Measurements from ENCODE around the gene IGFBP6.

IGFBP6 gene

DNA sequence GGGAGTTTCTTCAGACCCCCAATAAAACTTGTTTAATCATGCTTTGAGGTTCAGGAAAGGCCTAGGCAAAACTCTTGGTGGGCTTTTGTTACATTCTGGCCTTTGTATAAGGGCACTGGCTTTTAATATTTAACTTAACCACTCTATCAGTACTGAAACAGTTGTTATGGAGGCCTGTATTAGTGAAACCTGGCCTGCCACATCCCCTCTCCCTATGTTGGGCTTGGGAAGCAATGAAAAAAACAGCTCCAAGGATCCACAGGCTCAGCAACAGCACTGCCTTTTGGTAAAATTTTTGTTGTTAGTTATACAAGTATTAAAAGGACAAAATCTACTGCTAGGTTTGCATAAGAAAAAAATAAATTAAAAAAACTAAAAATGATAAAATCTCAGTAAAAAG is 16.5 kb downstream of the IGFBP6 start:
- DNase-seq (ENCODE audit: insufficient read length, low spot score) (peak; percentile 57), FAIRE-seq (peak; percentile 82)

DNA sequence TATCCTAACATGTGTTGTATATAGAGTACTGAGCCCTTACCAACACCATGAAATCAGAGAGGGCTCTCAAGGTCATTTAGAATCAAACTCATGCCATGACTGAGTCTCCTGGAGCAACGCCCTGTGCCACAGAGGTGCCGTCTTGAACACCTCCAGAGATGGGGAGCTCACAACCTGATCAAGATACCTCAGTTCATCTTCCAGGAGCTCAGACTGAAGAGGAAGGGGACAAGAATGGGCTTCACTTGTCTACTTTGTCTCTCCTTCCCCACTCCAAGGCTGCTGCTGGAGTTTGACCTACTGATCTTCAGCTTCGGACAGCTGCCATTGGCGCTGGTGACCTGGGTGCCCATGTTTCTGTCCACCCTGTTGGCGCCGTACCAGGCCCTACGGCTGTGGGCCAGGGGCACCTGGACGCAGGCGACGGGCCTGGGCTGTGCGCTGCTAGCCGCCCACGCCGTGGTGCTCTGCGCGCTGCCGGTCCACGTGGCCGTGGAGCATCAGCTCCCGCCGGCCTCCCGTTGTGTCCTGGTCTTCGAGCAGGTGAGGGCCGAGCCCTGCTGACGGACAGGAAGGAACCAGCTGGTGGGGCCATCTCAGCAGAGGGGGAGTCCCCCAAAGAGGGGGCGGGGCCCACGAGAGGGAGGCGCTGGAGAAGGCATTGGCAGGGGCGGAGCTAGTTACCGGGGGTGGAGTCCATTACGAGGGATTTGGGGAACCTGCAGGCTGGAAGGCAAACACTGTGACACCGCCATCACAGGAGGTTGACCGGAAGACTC is 17.8 kb downstream of the IGFBP6 start:
- DNase-seq (ENCODE audit: insufficient read length, low spot score) (no peak), FAIRE-seq (no peak)

DNA sequence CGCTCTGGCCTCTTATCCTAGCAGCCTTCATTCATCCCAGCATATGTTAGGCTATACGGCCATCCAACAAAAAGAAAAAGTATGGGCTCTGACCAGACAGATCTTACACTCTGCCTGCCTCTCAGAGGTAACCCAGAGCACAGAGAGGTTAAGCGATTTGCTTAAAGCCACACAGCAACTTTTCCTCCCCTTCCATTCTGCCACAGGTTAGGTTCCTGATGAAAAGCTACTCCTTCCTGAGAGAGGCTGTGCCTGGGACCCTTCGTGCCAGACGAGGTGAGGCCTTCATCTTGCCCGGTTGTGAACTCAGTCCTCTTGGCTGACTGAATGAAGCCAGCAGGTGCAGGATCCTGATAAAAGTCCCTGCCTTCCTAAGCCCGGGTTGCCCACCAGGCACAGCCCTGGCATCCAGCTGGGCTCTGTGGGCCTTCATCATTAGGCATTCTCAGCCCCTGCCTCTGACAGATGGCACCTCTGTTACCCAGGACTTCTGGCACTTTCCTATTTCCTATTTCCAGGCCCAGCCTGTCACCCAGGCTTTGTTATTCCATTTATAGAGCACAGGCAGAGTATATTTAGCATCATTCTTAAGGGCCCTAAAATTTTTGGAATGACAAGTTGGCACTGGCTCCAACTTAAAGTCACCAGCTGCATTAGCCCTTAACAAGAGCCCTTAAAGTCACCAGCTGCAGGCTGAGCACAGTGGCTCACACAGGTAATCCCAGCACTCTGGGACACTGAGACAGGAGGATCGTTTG is 18.6 kb downstream of the IGFBP6 start:
- DNase-seq (ENCODE audit: insufficient read length, low spot score) (no peak), FAIRE-seq (no peak)

DNA sequence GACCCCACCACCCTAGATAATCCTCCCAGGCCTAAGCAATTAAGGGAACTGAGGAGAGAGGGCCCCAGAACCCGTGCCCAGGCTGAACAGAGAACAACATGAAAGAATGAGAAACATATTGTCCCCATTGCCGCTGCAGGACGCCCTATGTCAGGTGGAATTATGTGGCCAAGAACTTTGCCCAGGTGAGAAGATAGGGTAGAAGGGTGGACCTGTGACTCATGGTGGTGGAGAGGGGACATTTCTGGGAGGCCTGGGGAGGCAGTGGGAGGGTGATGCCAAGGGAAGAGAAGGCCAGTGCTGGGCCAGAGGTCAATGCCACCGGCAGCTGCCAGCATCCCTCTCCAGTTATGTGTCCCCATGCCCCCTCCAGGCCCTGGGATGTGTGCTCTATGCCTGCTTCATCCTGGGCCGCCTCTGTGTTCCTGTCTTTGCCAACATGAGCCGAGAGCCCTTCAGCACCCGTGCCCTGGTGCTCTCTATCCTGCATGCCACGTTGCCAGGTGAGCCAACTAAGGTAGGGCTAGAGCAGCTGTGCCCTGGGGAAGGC is 21.4 kb downstream of the IGFBP6 start:
- DNase-seq (ENCODE audit: insufficient read length, low spot score) (no peak), FAIRE-seq (no peak)

DNA sequence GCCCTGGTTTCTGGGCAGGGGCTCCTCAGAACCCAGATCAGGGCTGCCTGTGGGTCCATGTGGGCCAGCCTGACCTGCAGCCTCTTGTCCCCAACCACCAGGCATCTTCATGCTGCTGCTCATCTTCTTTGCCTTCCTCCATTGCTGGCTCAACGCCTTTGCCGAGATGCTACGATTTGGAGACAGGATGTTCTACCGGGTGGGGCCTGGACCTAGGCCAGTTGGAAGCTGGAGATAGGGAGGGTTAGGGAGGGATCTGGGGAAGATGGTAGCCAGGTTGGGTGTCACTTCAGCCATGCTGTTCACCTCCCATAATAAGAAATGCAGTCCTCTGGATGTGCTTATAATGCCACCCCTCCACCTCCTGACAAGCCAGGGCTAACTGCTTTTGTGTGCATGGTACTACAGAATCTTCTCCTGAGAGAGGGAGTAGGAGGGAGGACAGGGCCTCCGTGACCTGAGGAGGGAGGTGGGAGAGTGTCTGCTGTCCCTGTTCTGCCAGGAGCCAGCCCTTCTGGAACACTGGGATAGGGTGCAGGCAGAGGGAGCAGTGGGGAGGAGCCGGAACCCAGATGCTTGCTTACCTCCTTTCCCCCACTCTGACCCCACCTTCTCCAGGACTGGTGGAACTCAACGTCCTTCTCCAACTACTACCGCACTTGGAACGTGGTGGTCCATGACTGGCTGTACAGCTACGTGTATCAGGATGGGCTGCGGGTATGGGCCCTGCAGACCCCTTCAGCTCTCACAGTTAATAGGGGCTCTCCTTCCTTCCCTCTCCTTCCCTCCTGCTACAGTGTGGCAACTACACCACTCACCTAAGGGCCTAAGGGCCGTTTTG is 23.4 kb downstream of the IGFBP6 start:
- DNase-seq (ENCODE audit: insufficient read length, low spot score) (no peak), FAIRE-seq (no peak)

DNA sequence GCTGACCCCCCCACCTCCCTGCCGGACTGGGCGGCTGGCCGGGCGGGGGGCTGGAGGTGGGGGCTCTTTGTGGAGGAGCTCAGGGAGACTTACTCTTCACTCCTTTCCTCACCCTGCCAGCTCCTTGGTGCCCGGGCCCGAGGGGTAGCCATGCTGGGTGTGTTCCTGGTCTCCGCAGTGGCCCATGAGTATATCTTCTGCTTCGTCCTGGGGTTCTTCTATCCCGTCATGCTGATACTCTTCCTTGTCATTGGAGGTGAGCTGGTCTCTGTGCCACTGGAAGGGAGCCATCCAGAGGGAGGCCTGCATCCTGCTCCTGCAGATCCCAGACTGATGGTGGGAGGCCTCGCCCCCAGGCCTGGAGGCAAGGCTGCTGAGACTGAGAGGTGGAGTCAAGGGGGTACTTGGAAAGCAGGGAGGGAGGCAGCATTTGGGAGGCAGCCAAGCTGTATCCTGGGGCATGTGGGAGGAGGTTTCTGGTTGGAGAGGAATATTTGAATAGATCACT is 25.5 kb downstream of the IGFBP6 start:
- DNase-seq (ENCODE audit: insufficient read length, low spot score) (no peak), FAIRE-seq (no peak)

DNA sequence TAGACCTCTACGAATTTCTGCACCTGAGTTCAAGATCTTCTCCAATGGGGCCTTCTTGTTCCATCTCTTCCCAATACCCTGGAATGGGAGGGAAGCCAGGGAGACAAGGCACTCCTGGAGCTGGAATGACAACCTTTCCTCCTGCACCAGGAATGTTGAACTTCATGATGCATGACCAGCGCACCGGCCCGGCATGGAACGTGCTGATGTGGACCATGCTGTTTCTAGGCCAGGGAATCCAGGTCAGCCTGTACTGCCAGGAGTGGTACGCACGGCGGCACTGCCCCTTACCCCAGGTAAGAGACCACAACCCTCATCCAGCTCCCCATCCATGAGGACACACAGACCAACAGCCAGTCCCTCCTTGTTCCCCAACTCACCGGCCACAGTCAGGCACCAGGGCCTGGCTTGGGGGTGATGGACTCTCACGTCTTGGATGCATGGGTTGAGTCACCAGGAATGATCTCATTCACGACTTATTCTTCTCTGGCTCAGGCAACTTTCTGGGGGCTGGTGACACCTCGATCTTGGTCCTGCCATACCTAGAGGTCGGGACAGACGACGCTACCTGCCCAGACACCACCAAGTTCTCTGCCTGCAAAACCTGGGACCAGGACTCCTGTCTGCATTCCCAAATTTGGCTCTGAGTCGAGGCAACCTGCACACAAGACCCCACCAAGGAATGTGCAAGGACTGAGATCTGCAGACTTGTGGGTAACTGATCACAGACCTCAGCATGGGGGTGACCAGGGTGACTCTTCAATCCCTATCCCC is 26.3 kb downstream of the IGFBP6 start:
- FAIRE-seq (no peak), DNase-seq (ENCODE audit: insufficient read length, low spot score) (no peak)

DNA sequence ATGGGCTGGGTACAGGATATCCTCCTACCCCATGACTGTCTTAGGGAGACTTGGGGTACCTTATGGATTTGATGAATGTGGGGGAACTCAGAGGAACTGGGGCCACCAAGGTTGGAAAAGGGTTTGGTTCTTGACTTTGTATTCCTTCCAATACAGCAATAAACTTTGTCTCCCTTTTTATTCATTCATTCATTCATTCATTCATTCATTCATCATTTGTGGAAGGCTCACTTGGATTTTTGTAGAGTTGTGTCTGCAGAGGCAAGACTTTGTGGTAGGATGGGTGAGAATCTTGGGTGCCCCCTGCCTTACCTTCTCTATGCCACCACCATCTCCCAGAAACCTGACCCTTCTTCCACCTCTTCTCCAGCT is 26.9 kb downstream of the IGFBP6 start:
- DNase-seq (ENCODE audit: insufficient read length, low spot score): no peak
- no peak for FAIRE-seq

DNA sequence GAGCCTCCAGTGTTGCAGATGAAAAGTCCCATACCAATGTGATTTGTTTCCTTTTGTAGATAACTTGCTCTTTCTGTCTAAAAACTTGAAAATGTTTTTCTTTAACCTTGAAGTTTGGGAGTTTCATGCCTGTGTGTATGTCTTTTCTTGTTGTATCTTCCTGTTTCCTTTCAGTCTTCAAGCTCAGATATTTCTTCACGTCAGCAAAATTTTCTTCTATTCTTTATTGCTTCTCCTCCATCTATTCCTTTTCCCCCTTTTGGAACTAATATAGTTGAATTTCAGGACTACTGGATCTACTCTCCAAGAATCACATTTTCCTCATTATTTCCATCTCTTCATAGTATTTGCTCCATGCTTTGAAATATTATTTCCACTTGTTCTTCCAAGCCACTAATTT is 29.7 kb downstream of the IGFBP6 start:
- FAIRE-seq (no peak), DNase-seq (ENCODE audit: insufficient read length, low spot score) (no peak)

DNA sequence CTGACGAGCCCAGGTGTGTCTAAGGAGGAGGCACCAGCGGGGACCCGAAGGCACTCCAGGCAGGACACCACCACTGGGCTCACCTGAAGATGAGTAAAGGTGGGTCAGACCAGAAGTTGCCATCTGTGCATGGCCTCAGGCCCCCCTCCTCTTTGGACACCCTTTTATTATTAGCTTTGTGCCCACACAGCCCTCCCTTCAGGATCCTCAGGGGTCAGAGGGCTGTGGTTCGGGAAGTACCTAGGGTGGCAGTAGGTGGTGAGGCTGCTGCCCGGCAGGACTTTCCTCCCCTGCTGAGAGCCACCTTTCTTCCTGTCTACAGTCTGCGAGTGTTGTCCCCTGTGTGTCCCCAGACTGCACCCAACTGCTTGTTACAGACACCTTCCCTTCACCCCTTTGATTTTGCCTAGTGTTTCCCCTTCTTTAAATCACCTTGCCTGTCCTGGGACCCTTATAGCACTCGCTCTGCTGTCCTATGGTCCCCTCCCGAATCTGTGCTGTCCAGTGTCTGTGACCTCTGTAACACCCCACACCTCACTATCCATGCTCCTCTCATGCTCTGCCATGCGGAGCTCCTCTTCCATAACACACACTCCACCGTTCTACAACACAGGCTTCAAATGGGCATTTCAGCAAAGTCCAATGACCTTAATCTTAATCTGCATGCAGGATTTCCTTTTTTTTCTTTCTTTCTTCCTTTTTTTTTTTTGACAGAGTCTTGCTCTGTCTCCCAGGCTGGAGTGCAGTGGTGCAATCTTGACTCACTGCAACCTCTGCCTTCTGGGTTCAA is 31.5 kb downstream of the IGFBP6 start:
- no peak for FAIRE-seq

DNA sequence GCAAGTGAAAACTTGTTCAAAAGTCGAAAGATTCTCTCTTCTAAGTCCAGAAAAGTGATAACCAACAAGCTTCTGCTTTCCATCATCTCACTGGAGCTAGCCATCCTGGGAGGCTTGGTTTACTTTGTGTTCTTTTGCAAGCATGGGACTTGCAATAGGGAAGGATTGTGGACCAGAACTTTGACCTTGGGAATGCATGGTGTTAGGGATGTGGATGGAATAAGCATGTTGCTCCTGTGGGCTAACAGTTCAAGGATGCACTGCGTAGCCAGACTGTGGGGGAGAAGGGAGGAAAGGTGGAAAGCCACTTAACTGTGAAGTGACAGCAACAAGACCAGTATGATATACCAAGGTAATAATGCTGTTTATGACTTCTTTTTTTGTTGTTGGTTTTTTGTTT is 34.4 kb downstream of the IGFBP6 start:
- FAIRE-seq (no peak), DNase-seq (ENCODE audit: insufficient read length, low spot score) (no peak)

More for the DNA sequence above, 31.5 kb downstream of the IGFBP6 start:
- DNase-seq (ENCODE audit: insufficient read length, low spot score): no peak

DNA sequence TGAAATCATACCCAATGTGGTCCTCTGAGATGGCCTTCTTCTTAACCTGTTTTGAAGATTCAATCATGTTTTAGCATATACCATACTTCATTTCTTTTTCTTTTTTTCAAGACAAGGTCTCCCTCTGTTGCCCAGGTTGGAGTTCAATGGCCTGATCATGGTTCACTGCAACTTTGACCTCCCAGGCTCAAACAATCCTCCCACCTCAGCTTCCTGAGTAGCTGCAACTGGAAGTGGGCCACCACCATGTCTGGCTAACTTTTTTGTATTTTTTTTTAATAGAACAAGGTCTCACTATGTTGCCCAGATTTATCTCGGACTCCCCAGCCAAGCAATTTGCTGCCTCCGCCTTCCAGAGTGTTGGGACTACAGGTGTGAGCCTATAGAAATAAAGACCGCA is 36.3 kb downstream of the IGFBP6 start:
- DNase-seq (ENCODE audit: insufficient read length, low spot score) (no peak), FAIRE-seq (no peak)

DNA sequence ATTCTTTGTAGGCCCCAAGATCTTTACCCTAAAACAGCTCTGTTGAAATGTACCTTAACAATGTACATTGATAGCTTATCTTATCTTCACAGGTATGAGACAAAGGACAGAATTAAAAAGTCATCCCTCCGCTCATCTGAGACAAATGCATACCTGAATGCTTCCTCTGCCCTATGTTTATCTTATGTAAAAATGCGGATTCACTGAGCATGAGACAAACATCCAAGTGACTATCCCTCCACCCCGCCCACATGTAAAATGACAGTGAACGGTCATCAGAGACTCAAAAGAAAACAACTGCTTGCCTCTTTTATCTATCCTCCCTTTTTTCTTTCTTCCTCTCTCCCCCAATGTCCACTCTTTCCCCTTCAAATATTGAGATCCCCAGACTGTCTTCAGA is 45.9 kb downstream of the IGFBP6 start:
- DNase-seq (ENCODE audit: insufficient read length, low spot score) (no peak), FAIRE-seq (no peak)

DNA sequence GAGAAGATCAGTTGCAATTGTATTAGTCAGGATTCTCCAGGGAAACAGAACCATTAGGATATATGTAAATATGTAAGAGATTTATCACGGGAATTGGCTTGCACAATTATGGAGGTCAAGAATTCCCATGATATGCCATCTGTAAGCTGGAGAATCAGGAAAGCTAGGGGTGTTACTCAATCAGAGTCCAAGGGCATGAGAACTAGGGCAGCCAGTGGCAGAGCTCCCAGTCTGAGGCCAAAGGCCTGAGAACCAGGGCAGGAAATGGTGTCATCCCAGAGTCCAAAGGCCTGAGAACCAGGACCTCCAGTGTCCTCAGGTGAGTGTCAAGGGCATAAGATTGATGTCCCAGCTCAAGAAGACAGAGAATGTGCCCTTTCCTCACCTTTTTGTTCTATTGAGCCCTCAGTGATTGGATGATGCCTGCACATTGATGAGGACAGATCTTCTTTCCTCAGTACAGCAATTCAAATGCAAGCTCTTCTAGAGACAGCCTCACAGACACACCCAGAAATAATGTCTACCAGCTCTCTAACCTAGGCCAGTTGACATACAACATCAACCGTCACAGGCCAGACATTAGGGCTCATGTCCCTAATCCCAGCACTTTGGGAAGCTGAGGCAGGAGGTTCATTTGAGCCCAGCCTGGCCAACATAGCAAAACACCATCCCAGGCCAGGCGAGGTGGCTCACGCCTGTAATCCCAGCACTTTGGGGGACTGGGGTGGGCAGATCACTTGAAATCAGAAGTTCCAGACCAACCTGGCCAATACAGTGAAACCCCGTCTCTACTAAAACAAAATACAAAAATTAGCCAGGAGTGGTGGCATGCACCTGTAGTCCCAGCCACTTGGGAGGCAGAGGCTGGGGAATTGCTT is 48.2 kb downstream of the IGFBP6 start:
- DNase-seq (ENCODE audit: insufficient read length, low spot score) (no peak), FAIRE-seq (no peak)

DNA sequence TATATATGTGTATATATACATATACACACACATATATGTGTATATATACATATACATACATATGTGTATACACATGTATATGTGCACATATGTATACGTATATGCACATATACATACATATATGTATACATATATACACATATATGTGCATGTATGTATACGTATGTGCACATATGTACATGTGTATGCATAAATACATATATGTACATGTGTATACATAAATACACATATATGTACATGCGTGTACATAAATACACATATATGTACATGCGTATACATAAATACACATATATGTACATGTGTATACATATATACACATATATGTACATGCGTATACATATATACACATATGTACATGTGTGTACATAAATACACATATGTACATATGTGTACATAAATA is 49.7 kb downstream of the IGFBP6 start:
- no peak for FAIRE-seq

DNA sequence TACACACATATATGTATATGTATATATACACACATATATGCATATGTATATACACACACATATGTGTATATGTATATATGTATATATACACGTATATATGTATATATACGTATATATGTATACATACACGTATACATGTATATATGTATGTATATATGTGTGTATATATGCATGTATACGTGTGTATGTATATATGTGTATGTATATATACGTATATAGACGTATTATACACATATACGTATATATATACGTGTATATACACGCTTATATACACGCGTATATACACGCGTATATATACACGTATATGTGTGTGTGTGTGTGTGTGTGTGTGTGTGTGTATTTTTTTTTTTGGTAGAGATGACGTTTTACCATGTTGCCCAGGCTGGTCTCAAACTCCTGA is 50.2 kb downstream of the IGFBP6 start:
- DNase-seq (ENCODE audit: insufficient read length, low spot score): no peak
- no peak for FAIRE-seq

More for the DNA sequence above, 49.7 kb downstream of the IGFBP6 start:
- no peak for DNase-seq (ENCODE audit: insufficient read length, low spot score)

DNA sequence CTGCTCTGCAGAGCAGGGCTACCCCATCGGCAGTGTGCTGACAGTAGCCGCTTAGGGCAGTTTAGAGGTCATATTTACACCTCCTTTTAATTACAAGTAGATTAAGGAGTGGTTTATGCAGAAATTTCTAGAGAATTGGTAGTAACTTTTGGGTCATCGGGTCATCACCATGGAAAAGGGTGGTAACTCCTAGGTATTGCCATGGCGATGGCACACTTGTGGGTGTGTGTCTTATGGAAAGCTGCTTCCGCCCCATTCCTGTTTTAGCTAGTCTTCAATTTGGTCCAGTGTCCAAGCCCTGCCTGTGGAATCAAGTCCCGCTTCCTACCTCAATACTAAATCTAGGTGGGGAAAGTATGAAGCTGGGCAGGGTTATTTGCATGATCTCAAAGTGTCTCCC is 53.6 kb downstream of the IGFBP6 start:
- FAIRE-seq: no peak

More for the DNA sequence above, 53.6 kb downstream of the IGFBP6 start:
- DNase-seq (ENCODE audit: insufficient read length, low spot score): no peak

All from GM19239 (cell line).